Neural progenitor cell (in vitro differentiated cells): ENCODE measurements around the gene TNNI3K. TPM values are rescaled to one million over a fixed set of nuclear protein-coding genes. Genes with fewer than 3 reads are reported as not detected.

ENCODE experiments used
- DNase-seq: peaks from one replicate; pipeline ENCODE4 v3.0.0-alpha.2; 2016; ENCODE audit warnings: low spot score
- H2AFZ ChIP-seq: fragments of 200-600 bp; sonication (generic); replicated peaks from 2 replicates; pipeline ENCODE4 v1.6.1; 2016; ENCODE audit warnings: antibody characterized with exemption
- H3F3A ChIP-seq: fragments of 200-600 bp; sonication (generic); 2 replicates; pipeline ENCODE4 v1.6.1; 2016; ENCODE audit warnings: antibody characterized with exemption, low read depth
- H3K27ac ChIP-seq: fragments of 200-600 bp; sonication (generic); 2 replicates; pipeline ENCODE4 v1.5.1; 2016; ENCODE audit warnings: mild to moderate bottlenecking
- H3K27me3 ChIP-seq: fragments of 200-600 bp; sonication (generic); 2 replicates; pipeline ENCODE4 v1.6.1; 2016; ENCODE audit warnings: mild to moderate bottlenecking, moderate library complexity
- H3K36me3 ChIP-seq: fragments of 200-600 bp; sonication (generic); 2 replicates; pipeline ENCODE4 v1.5.1; 2016
- H3K4me1 ChIP-seq: fragments of 200-600 bp; sonication (generic); 2 replicates; pipeline ENCODE4 v1.6.1; 2016; ENCODE audit warnings: mixed run types
- H3K4me2 ChIP-seq: fragments of 200-600 bp; sonication (generic); 2 replicates; pipeline ENCODE4 v1.6.1; 2016
- H3K4me3 ChIP-seq: fragments of 200-600 bp; sonication (generic); 2 replicates; pipeline ENCODE4 v1.5.1; 2016
- H3K79me2 ChIP-seq: fragments of 200-600 bp; sonication (generic); 2 replicates; pipeline ENCODE4 v1.6.1; 2016; ENCODE audit warnings: low read depth
- H3K9ac ChIP-seq: fragments of 200-600 bp; sonication (generic); 2 replicates; pipeline ENCODE4 v1.6.1; 2016
- H3K9me3 ChIP-seq: fragments of 200-600 bp; sonication (generic); 2 replicates; pipeline ENCODE4 v1.5.1; 2016; ENCODE audit warnings: low read depth
- H4K20me1 ChIP-seq: fragments of 200-600 bp; sonication (generic); 2 replicates; pipeline ENCODE4 v1.6.1; 2016; ENCODE audit warnings: low read depth
- H3K27ac Mint-ChIP-seq: 3 replicates; pipeline ENCODE4 v1.8.0; 2021; ENCODE audit warnings: mixed read lengths
- H3K27me3 Mint-ChIP-seq: 2 replicates; pipeline ENCODE4 v1.8.0; 2022; ENCODE audit warnings: low read depth, mild to moderate bottlenecking, inconsistent platforms, moderate library complexity, mixed read lengths; ENCODE audit not compliant: insufficient read depth
- H3K36me3 Mint-ChIP-seq: 3 replicates; pipeline ENCODE4 v1.8.0; 2021; ENCODE audit warnings: mixed read lengths
- H3K4me1 Mint-ChIP-seq: 3 replicates; pipeline ENCODE4 v1.8.0; 2021; ENCODE audit warnings: mixed read lengths
- H3K4me3 Mint-ChIP-seq: 3 replicates; pipeline ENCODE4 v1.8.0; 2021; ENCODE audit warnings: mild to moderate bottlenecking, moderate library complexity, mixed read lengths
- H3K9me3 Mint-ChIP-seq: 3 replicates; pipeline ENCODE4 v1.8.0; 2020; ENCODE audit warnings: mixed read lengths
- CTCF ChIP-seq: fragments of 200-600 bp; sonication (generic); IDR thresholded peaks from 2 replicates; pipeline ENCODE4 v1.5.1; 2017; ENCODE audit warnings: antibody characterized with exemption, mild to moderate bottlenecking
- EZH2 ChIP-seq: fragments of 200-600 bp; sonication (generic); IDR thresholded peaks from 2 replicates; pipeline ENCODE4 v1.6.1; 2017; ENCODE audit warnings: antibody characterized with exemption, mild to moderate bottlenecking, moderate library complexity
- EZH2phosphoT487 ChIP-seq: fragments of 200-600 bp; sonication (generic); IDR thresholded peaks from 2 replicates; pipeline ENCODE4 v1.6.1; 2017; ENCODE audit warnings: antibody characterized with exemption
- total RNA-seq: library from RNA; depleted of rRNA; stranded (reverse); fragments of >200 nt; gene quantifications from 2 replicates; pipeline ENCODE4 v1.2.3, GENCODE V29; 2015; ENCODE audit warnings: low replicate concordance

The TNNI3K gene
- total RNA-seq, 1 donor from 2014 or later, result 1.9 TPM

- Histone ChIP-seq H3K9ac (no peak overlapping the region), H3K9me3 (no peaks in the 10 kb centered on the region), H4K20me1 (no peaks in the 10 kb centered on the region), H3K27me3 (no peaks in the 10 kb centered on the region), H3K79me2 (no peaks in the 10 kb centered on the region), H2AFZ (no peak overlapping the region), H3K4me1 (peaks cover 27% of the 10 kb centered on the region), H3K27ac (no peak overlapping the region), H3K4me2 (peak overlapping the region; percentile 19), H3K36me3 (no peaks in the 10 kb centered on the region), H3F3A (no peaks in the 10 kb centered on the region), H3K4me3 (no peak overlapping the region)
- Mint-ChIP-seq H3K36me3 (peaks cover 2% of the 10 kb centered on the region), H3K27me3 (no peaks in the 10 kb centered on the region), H3K4me1 (peaks cover 55% of the 10 kb centered on the region), H3K4me3 (no peak overlapping the region), H3K27ac (peak overlapping the region; percentile 58), H3K9me3 (no peaks in the 10 kb centered on the region)
- TF ChIP-seq EZH2, result no peak
- no peak for TF ChIP-seq CTCF
- no peak for TF ChIP-seq EZH2phosphoT487
- DNase-seq, result peak; percentile 38
These were observed 105.5 kb downstream of the TNNI3K start for GRCh38 chr1:74340656-74341055.

- H3K4me3 ChIP-seq, result no peak overlapping the region
- peak overlapping the region; percentile 92 for H3K27ac Mint-ChIP-seq
- H3K27me3 Mint-ChIP-seq, result no peaks in the 10 kb centered on the region
These were observed 106.6 kb downstream of the TNNI3K start for GRCh38 chr1:74341702-74342339.

GRCh38 chr1:74343216-74343615, 108.0 kb downstream of the TNNI3K start:
- no peak overlapping the region for H3K27ac ChIP-seq
- no peaks in the 10 kb centered on the region for H3K79me2 ChIP-seq
- no peaks in the 10 kb centered on the region for H3K27me3 ChIP-seq
- H3K27ac Mint-ChIP-seq, result no peak overlapping the region
- no peaks in the 10 kb centered on the region for H3F3A ChIP-seq
- peaks cover 2% of the 10 kb centered on the region for H3K36me3 Mint-ChIP-seq
- H3K4me2 ChIP-seq, result no peak overlapping the region
- H3K9me3 ChIP-seq, result no peaks in the 10 kb centered on the region
- H3K27me3 Mint-ChIP-seq, result no peaks in the 10 kb centered on the region
- peaks cover 54% of the 10 kb centered on the region for H3K4me1 Mint-ChIP-seq
- TF ChIP-seq EZH2, result no peak
- no peak for TF ChIP-seq CTCF
- TF ChIP-seq EZH2phosphoT487, result no peak
- no peaks in the 10 kb centered on the region for H4K20me1 ChIP-seq
- H3K4me1 ChIP-seq, result peaks cover 24% of the 10 kb centered on the region
- peaks cover under 1% of the 10 kb centered on the region for H3K9me3 Mint-ChIP-seq
- no peak overlapping the region for H3K4me3 ChIP-seq
- H3K36me3 ChIP-seq, result no peaks in the 10 kb centered on the region
- H2AFZ ChIP-seq, result no peak overlapping the region
- H3K4me3 Mint-ChIP-seq, result no peak overlapping the region
- DNase-seq, result peak; percentile 39
- no peak overlapping the region for H3K9ac ChIP-seq

More at GRCh38 chr1:74341702-74342339, 106.6 kb downstream of the TNNI3K start:
- Mint-ChIP-seq H3K9me3 (no peaks in the 10 kb centered on the region), H3K4me3 (no peak overlapping the region), H3K4me1 (peaks cover 55% of the 10 kb centered on the region), H3K36me3 (peaks cover 2% of the 10 kb centered on the region)
- Histone ChIP-seq H2AFZ (no peak overlapping the region), H3K27ac (no peak overlapping the region), H3K4me1 (peaks cover 27% of the 10 kb centered on the region), H3K36me3 (no peaks in the 10 kb centered on the region), H3F3A (no peaks in the 10 kb centered on the region), H3K9ac (no peak overlapping the region), H3K4me2 (no peak overlapping the region), H3K27me3 (no peaks in the 10 kb centered on the region), H3K79me2 (no peaks in the 10 kb centered on the region), H4K20me1 (no peaks in the 10 kb centered on the region), H3K9me3 (no peaks in the 10 kb centered on the region)
- TF ChIP-seq CTCF, result no peak
- no peak for TF ChIP-seq EZH2phosphoT487
- TF ChIP-seq EZH2, result no peak
- no peak for DNase-seq
